Activated CD4-positive, CD25-positive, alpha-beta regulatory T cell (primary cell): ENCODE data around the gene GCG.

Experiments
- DNase-seq, 4 experiments: peaks; one replicate each; lab custom pipeline; 2025; lab: John Stamatoyannopoulos, UW

Gene GCG

GRCh38 chr2:162149940-162150339, 2.1 kb downstream of the GCG start:
- DNase-seq: no peak

- no peak for DNase-seq
These were observed 2.6 kb downstream of the GCG start for GRCh38 chr2:162149466-162149865.

- no peak for DNase-seq
These were observed 3.1 kb downstream of the GCG start for GRCh38 chr2:162148956-162149355.

- DNase-seq: no peak
These were observed 8.1 kb downstream of the GCG start for GRCh38 chr2:162143969-162144368.

GRCh38 chr2:162138310-162138709, 13.7 kb downstream of the GCG start:
- no peak for DNase-seq

GRCh38 chr2:162127422-162127821, 24.6 kb downstream of the GCG start:
- DNase-seq: no peak

- DNase-seq: no peak
These were observed 25.5 kb downstream of the GCG start for GRCh38 chr2:162126527-162126926.

- DNase-seq: no peak
These were observed 25.9 kb downstream of the GCG start for GRCh38 chr2:162126111-162126519.

- no peak for DNase-seq
These were observed 26.9 kb downstream of the GCG start for GRCh38 chr2:162125138-162125537.

- no peak for DNase-seq
These were observed 28.0 kb downstream of the GCG start for GRCh38 chr2:162123806-162124758.

- no peak for DNase-seq
These were observed 33.6 kb downstream of the GCG start for GRCh38 chr2:162118166-162119031.

- DNase-seq: no peak
These were observed 35.7 kb downstream of the GCG start for GRCh38 chr2:162116352-162116751.

- no peak for DNase-seq
These were observed 37.0 kb downstream of the GCG start for GRCh38 chr2:162115076-162115475.

GRCh38 chr2:162114271-162114670, 37.8 kb downstream of the GCG start:
- DNase-seq: no peak

GRCh38 chr2:162113776-162114168, 38.3 kb downstream of the GCG start:
- DNase-seq: no peak

GRCh38 chr2:162113088-162113775, 38.8 kb downstream of the GCG start:
- no peak for DNase-seq

GRCh38 chr2:162111958-162112850, 39.8 kb downstream of the GCG start:
- no peak for DNase-seq

- no peak for DNase-seq
These were observed 44.6 kb downstream of the GCG start for GRCh38 chr2:162107361-162107901.

GRCh38 chr2:162106746-162107145, 45.3 kb downstream of the GCG start:
- DNase-seq: no peak

GRCh38 chr2:162106146-162106551, 45.9 kb downstream of the GCG start:
- no peak for DNase-seq

- DNase-seq: no peak
These were observed 48.5 kb downstream of the GCG start for GRCh38 chr2:162103443-162104009.
